WI38 (cell line): Measurements from ENCODE around the gene SYDE1.

Experiments
- H3K4me3 ChIP-seq: 2 replicates; pipeline ENCODE4 v1.5.1; 2011; ENCODE audit warnings: low read depth, mild to moderate bottlenecking, control low read depth, low read length
- CTCF ChIP-seq: IDR thresholded peaks from 2 replicates; pipeline ENCODE4 v1.5.1; 2012; ENCODE audit warnings: low read depth, mild to moderate bottlenecking, control low read depth, low read length

The SYDE1 gene

GRCh38 chr19:15129856-15130585 is 22.8 kb downstream of the SYDE1 start:
- H3K4me3 ChIP-seq: no peak overlapping the region
- TF ChIP-seq CTCF: no peak

- no peak for TF ChIP-seq CTCF
- no peak overlapping the region for H3K4me3 ChIP-seq
Observed at GRCh38 chr19:15136234-15136954, 29.2 kb downstream of the SYDE1 start.

GRCh38 chr19:15137777-15138176 is 30.6 kb downstream of the SYDE1 start:
- H3K4me3 ChIP-seq: no peak overlapping the region
- no peak for TF ChIP-seq CTCF

GRCh38 chr19:15138427-15138826 is 31.2 kb downstream of the SYDE1 start:
- H3K4me3 ChIP-seq: no peak overlapping the region
- no peak for TF ChIP-seq CTCF

- H3K4me3 ChIP-seq: no peak overlapping the region
- no peak for TF ChIP-seq CTCF
Observed at GRCh38 chr19:15141143-15141542, 33.9 kb downstream of the SYDE1 start.

GRCh38 chr19:15142313-15142712 is 35.1 kb downstream of the SYDE1 start:
- no peak for TF ChIP-seq CTCF
- H3K4me3 ChIP-seq: no peak overlapping the region

GRCh38 chr19:15144046-15144646 is 36.9 kb downstream of the SYDE1 start:
- no peak for TF ChIP-seq CTCF
- H3K4me3 ChIP-seq: no peak overlapping the region
